Lower lobe of right lung (tissue), 2 donors: ENCODE measurements around the gene TAOK1. TPM values are rescaled to one million over a fixed set of nuclear protein-coding genes. Genes with fewer than 3 reads are reported as not detected.

ENCODE experiments used
- ATAC-seq, 2 donors: fragments of 200-7000 bp; cut with Tn5 transposase; one replicate each; pipeline ENCODE4 v1.9.1; 2020 to 2022; ENCODE audit warnings: mild to moderate bottlenecking in 2 of 2, moderate library complexity in 2 of 2
- DNase-seq: peaks from one replicate; pipeline ENCODE4 v3.0.0-alpha.2; 2020
- H3K27ac ChIP-seq: fragments of 200-600 bp; one replicate; pipeline ENCODE4 v1.8.0; 2022
- H3K27me3 ChIP-seq: fragments of 200-600 bp; one replicate; pipeline ENCODE4 v1.8.0; 2022; ENCODE audit warnings: low read depth
- H3K36me3 ChIP-seq: fragments of 200-600 bp; one replicate; pipeline ENCODE4 v1.8.0; 2022; ENCODE audit warnings: mild to moderate bottlenecking
- H3K4me1 ChIP-seq: fragments of 200-600 bp; one replicate; pipeline ENCODE4 v1.8.0; 2022
- H3K4me3 ChIP-seq: fragments of 200-600 bp; one replicate; pipeline ENCODE4 v1.8.0; 2022; ENCODE audit warnings: mild to moderate bottlenecking
- H3K9me3 ChIP-seq: fragments of 200-600 bp; one replicate; pipeline ENCODE4 v1.8.0; 2022
- intact Hi-C: fragments of 100-400 bp; cut with DNase I; formaldehyde crosslinking; loops from one replicate; pipeline ENCODE4 v1.11.0; 2022
- total RNA-seq: library from RNA; stranded (reverse); fragmentation: NEBNext Ultra II Directional; extraction: Animal tissue kit (Norgen Biotek cat#: 25700); gene quantifications from one replicate; pipeline ENCODE4 v1.2.1, GENCODE V29; 2021
- TF ChIP-seq, protein P1 (sequence below): fragments of 200-600 bp; IDR thresholded peaks from one replicate; pipeline ENCODE4 v1.8.0; 2022; ENCODE audit warnings: antibody characterized with exemption, mild to moderate bottlenecking
- donor health status: DM: no; HTN: yes; CAD: no; lungs with severe emphysema.

The TAOK1 gene
- total RNA-seq, 1 donor from 2014 or later: 70.6 TPM

DNA sequence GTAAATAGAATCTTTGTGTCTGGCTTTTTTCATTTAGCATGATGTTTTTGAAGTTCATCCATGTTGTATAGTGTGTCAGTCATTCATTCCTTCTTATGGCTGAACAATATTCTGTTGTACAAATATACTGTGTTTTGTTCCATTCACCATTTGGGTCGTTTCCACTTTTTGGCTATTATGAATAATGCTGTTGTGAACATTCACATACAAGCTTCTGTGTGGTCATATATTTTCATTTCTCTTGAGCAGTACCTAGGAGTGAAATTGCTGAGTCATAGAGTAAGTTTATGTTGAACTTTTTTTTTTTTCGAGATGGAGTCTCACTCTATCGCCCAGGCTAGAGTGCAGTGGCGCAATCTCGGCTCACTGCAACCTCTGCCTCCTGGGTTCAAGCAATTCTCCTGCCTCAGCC lies 32.3 kb upstream of the TAOK1 start:
- no peaks in the 10 kb centered on the region for H3K9me3 ChIP-seq
- ATAC-seq: no peak
- intact Hi-C loops: no loop called here

DNA sequence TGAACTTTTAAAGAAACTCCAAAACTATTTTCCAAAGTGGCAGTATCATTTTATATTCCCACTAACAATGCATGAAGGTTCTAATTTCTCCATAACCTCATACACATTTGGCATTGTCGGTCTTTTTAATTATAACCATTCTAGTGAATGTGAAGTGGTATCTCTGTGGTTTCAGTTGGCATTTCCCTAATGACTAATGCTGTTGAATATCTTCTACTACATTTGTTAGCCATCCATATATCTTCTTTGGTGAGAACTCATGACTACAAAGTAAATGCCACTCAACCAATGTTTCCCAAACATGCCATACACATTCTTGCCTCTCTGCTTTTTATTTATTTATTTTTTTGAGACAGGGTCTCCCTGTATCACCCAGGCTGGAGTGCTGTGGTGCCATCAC lies 31.7 kb upstream of the TAOK1 start:
- Histone ChIP-seq H3K27ac (no peak overlapping the region), H3K27me3 (no peaks in the 10 kb centered on the region), H3K4me1 (no peaks in the 10 kb centered on the region), H3K36me3 (no peaks in the 10 kb centered on the region), H3K4me3 (no peak overlapping the region), H3K9me3 (no peaks in the 10 kb centered on the region)
- no peak for DNase-seq
- ATAC-seq: no peak
- intact Hi-C loops: no loop called here
- TF ChIP-seq, protein P1, sequence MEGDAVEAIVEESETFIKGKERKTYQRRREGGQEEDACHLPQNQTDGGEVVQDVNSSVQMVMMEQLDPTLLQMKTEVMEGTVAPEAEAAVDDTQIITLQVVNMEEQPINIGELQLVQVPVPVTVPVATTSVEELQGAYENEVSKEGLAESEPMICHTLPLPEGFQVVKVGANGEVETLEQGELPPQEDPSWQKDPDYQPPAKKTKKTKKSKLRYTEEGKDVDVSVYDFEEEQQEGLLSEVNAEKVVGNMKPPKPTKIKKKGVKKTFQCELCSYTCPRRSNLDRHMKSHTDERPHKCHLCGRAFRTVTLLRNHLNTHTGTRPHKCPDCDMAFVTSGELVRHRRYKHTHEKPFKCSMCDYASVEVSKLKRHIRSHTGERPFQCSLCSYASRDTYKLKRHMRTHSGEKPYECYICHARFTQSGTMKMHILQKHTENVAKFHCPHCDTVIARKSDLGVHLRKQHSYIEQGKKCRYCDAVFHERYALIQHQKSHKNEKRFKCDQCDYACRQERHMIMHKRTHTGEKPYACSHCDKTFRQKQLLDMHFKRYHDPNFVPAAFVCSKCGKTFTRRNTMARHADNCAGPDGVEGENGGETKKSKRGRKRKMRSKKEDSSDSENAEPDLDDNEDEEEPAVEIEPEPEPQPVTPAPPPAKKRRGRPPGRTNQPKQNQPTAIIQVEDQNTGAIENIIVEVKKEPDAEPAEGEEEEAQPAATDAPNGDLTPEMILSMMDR: no peak

More for the DNA sequence above, 32.3 kb upstream of the TAOK1 start:
- Histone ChIP-seq H3K4me3 (no peak overlapping the region), H3K27me3 (no peaks in the 10 kb centered on the region), H3K36me3 (no peaks in the 10 kb centered on the region), H3K27ac (no peak overlapping the region), H3K4me1 (no peaks in the 10 kb centered on the region)
- TF ChIP-seq, protein P1: no peak
- DNase-seq: no peak

DNA sequence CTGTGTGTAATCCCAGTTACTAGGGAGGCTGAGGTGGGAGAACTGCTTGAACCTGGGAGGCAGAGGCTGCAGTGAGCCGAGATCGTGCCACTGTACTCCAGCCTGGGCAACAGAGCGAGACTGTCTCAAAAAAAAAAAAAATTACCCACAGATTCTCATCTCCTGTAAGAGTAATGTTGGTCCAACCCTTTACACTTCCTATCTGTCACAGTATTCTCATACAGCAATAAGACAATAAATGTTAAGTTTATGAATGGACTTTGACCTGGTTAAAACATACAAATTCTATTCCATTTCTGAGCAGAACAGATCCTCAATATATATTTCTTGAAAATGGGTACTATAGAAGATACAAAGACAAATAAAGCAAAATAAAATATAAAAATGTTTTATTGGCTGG lies 30.4 kb upstream of the TAOK1 start:
- intact Hi-C loops: loop anchor here (10.0 kb wide), 1 partner anchor 175 kb away; no protein-coding TSS in a partner anchor
- TF ChIP-seq, protein P1: no peak

DNA sequence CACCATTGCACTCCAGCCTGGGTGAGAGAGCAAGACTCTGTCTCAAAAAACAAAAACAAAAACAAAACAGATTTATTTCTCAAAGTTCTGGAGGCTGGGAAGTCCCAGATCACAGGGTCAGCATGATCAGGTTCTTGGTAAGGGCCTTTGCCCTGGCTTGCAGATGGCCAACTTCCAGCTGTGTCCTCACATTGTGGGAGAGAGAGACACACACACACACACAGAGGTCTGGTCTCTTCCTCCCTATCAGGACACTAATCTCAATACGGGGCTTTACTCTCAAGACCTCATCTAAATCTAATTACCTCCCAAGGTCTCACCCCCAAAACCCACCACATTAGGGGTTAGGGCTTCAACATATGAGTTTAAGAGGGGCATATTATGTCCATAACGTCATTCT lies 26.4 kb upstream of the TAOK1 start:
- Histone ChIP-seq H3K4me3 (no peak overlapping the region), H3K4me1 (no peaks in the 10 kb centered on the region), H3K27me3 (no peaks in the 10 kb centered on the region), H3K9me3 (no peaks in the 10 kb centered on the region), H3K27ac (no peak overlapping the region), H3K36me3 (no peaks in the 10 kb centered on the region)
- intact Hi-C loops: loop anchor here (10.0 kb wide), 1 partner anchor 171 kb away; no protein-coding TSS in a partner anchor
- ATAC-seq: no peak
- TF ChIP-seq, protein P1: no peak
- DNase-seq: no peak

More for the DNA sequence above, 30.4 kb upstream of the TAOK1 start:
- H3K27me3 ChIP-seq: no peaks in the 10 kb centered on the region
- H3K4me3 ChIP-seq: no peak overlapping the region
- DNase-seq (no peak), ATAC-seq (no peak)
- H3K27ac ChIP-seq: no peak overlapping the region
- H3K4me1 ChIP-seq: no peaks in the 10 kb centered on the region
- H3K36me3 ChIP-seq: no peaks in the 10 kb centered on the region
- H3K9me3 ChIP-seq: no peaks in the 10 kb centered on the region

DNA sequence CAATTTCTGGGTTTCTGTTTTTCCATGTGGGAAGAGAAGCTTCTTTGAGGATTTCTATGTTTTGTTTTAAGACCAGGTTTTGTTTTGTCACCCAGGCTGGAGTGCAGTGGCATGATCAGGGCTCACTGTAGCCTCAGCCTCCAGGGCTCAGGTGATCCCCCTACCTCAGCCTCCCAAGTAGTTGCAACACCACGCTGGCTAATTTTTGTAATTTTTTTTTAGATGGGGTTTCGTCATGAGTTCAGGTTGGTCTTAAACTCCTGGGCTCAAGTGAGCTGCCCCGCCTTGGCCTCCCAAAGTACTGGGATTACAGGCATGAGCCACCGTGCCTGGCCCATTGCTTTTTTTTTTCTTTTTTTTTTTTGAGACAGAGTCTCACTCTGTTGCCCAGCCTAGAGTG lies 25.5 kb upstream of the TAOK1 start:
- H3K36me3 ChIP-seq: no peaks in the 10 kb centered on the region

More for the DNA sequence above, 25.5 kb upstream of the TAOK1 start:
- no peak overlapping the region for H3K27ac ChIP-seq
- no peaks in the 10 kb centered on the region for H3K4me1 ChIP-seq
- no peak overlapping the region for H3K4me3 ChIP-seq
- DNase-seq (no peak), ATAC-seq (no peak)
- intact Hi-C loops: loop anchor here (10.0 kb wide), 1 partner anchor 170 kb away; no protein-coding TSS in a partner anchor
- TF ChIP-seq, protein P1: no peak
- no peaks in the 10 kb centered on the region for H3K9me3 ChIP-seq
- H3K27me3 ChIP-seq: no peaks in the 10 kb centered on the region
